Stimulated activated CD8-positive, alpha-beta memory T cell treated with anti-CD3 and anti-CD28 coated beads, Interleukin-15, amount 100 ng/mL, for 1 hour (primary cell): ENCODE data around the gene RNF11.

Experiments
- DNase-seq: peaks from one replicate; pipeline ENCODE4 v3.0.0-alpha.2; 2020; ENCODE audit warnings: low read depth

RNF11 gene

DNA sequence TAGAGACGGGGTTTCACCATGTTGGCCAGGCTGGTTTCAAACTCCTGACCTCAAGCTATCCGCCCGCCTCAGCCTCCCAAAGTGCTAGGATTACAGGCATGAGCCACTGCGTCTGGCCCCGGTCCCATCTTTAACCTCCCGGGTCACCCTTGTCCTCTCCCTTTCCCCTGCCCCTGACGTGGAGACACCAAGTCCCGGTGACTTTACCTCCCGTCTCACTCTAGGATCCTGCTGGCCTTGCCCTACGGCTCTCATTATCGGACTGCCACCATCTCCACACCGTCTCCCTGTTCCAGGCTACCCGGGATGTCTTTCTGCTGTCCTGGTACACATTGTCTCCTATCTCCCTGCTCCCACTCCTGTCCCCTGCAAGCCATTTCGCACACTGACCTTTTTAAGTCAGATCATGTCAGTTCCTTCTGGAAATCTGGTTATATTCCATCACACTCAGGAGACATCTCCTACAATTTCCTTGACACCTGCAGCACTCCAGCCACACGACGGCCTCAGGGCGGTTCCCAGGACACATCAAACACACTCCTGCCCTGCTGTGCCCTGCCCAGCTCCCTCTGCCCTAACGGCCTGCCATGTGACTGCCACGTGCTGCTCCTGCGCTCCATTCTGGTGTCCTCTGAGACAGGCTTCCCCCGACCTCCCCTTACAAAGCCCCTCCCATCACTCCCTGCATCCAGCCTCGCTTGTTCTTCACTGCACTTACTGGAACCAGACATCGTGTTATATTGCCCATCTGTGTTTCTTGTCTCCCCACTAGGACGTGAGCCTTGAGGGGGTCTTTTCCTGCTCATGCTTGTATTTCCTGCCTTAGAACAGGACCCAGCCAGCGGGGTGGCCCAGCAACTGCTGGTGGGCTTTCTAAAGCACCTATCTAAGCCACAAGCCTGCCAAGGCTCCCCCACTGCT is 61.6 kb downstream of the RNF11 start:
- no peak for DNase-seq

DNA sequence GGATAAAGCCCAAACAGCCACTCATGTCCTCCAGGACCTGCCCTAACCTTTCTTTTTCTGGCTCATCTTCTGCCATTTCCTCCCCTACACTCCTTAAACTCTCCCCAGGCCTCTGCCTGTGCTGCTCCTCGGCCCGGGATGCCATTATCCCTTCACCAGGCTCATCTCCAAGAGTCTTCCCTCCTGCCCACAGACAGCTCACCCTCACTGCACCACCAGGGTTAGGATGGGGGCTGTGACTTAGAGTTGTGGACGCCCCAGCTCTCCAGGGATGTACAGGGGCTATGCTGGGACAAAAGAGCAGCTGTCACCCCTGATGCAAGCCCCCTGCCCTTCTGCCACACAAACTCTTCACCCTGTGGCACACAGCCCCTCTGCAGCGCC is 62.2 kb downstream of the RNF11 start:
- DNase-seq = no peak

DNA sequence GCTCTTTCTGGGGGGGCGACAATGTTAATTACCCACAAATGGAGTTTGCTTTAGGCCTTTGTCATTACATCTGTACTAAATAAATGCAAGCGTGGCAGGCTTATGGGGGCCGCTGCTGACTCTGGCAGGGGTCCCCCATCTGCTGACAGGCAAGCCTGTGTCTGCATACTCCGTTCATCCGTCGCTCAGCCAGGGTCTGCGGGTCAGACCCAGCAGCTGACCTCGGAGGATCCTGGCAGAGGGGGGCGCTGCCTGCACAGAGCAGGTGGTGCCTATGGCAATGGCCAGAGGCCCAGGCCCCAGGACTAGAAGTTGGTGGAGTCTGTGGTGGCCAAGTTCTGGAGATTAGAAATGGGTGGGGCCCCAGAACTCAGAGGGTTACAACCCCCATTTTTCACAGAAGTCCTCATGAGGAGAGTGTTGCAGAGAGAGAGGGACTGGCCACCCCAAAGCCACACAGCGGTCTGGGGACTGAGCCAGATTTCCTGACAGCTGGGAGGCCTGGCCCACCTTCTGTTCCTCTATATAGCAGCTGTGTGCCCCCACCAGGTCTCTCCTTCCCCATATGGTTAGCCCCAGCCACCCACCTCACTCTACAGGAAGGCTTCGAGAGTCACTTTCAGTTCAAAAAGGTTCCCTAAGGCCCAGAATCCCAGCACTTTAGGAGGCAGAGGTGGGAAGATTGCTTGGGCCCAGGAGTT is 63.3 kb downstream of the RNF11 start:
- DNase-seq = no peak

DNA sequence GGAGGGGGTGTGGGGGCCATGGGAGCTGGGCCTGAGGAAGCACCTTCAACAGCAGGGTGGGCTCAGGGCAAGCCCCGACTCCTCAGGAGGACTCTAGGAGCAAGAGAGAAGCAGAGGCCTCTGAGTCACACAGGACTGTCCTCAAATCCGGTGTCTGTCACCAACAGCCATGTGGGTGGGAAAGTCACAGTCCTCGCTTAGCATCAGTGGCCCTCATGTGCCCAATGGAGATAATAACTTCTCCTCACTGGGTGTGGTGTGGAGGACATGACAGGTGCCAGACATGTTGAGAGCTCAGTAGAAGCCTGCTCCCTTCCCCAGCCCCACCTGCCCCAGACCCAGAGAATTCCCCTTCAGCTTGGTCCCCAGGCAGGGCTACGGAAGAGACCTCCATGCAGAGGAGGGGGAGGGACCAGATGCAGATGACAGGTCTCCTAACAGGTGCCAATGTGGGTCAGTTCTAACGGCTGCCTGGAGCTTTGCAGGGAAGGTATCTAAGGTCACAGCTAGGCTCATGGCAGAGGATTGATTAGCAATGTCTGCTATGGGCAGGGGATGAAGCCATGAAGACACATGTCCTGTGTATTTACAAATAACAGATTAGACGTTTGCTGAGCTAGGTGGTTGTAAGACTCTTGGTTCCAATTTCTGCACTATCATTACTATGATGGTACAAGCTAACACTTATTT is 64.1 kb downstream of the RNF11 start:
- DNase-seq = no peak

DNA sequence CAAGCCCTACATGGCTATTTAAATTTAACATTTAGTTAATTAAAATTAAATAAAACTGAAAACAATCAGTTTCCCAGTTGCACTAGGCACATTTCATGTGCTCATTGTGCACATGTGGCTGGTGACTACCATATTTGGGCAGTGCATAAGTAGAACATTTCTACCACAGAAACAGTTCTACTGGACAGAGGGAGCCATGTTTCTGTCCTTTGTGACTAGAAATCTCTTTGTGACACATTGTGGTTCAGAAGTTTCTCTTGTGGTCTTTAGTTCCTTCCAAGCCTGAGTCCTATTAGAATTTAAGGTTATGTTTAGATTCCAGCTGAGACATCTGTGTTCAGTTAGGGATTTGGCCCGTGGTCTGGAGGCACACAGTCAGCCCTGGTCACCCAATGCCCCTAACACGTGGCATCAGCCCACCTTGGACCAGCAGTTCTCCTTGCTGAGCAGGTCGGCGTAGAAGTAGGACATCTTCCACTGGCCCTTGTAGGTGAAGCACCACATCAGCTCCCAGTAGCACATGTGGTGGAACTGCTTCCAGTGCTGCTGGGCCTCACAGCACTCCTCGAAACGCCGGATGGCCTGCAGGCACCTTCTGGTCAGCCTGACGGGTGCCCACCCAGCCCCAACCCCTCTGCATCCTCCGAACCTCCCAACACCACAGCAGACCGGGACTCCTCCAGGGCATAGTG is 65.2 kb downstream of the RNF11 start:
- no peak for DNase-seq

DNA sequence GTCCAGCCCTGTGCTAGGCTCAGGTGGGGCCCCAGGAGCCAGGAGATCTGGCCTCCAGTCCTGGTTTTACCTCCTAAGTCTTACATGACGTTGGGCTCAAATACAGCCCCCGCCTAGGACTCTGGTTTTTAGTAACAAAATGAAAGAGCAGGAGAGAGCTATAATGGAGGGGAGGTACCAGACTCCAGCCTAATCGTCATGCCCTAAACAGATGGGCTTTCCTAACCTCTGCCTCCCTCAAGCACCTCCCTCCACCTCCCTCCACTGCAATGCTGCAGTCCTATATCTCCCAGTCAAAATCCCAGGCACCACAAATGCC is 65.7 kb downstream of the RNF11 start:
- no peak for DNase-seq

DNA sequence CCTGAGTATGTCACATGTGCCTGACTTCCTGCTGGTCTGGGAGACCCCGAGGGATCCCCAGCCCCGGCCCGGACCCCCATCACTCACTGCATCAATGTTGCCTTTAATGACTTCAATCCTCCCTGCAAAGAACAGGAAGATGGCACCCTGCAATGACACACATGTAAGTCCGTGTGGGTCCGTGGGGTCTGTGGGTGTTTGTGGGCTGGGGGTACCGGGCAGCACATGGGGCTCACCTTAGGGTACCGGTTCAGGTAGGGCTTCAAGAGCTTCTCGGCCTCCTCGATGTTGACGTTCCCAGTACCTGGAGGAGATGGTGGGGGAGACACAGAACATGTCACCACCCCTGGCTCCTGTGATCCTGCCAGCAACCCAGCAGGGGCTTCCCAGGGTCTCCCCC is 66.2 kb downstream of the RNF11 start:
- DNase-seq = no peak

DNA sequence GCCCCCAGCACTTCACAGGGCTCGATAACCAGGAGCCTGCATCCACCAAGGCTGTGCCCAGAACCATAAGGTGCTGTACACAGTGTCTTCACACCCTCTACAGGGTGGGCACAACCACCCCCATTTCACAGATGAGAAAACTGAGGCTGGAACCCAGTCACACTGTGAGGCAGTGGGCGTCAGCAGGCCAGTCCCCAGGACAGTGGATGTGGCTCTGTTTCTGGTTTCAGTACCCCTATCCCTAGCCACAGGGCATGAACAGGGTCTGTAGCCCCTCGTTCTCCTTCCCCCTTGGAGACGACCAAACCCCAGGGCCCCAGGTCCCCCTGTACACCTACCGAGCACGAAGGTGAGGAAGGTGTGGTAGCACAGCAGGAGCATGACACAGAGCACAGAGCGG is 66.7 kb downstream of the RNF11 start:
- no peak for DNase-seq

DNA sequence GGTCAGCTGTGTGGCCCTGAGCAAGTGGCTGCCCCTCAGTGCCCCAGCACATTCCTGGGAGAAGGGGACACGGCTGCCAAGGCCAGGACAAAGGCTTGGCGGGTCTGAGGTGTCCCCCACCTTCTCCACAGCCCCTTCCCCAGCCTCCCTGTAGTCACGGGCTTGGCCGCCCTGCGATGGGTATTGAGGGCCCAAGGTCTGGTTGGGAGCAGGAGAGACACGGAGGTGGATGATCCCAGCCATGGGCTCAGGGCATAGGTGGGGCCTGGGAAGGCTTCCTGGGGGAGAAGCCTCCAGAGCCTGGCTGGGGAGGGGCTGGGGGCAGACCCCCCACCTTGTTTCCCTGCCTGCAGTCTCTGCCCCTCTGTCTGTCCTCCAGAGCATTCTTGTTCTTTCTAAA is 67.2 kb downstream of the RNF11 start:
- no peak for DNase-seq

DNA sequence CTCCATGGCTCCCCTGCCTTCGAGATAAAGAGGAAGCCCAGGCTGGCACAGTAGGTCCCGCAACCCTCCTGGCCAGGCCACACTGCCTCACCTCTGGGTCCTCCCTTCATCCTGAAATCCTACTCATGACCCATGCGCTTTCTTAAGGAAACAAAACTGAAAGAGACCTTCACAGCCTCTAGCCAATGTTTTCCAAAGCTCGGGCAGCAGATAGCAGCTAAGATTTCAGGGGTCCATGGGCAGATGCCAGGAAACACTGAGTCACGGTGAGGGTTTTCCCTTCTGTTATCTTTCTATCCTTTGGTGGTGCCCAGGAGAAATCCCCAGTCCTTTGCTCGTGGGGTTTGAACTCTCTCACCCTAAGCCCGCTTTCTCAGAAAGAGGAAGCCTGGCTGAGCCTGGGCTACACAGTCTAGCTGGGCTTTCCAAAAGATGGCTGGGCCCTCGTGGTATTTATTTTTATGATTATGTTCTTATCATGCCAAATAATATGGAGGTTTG is 67.7 kb downstream of the RNF11 start:
- DNase-seq = no peak

DNA sequence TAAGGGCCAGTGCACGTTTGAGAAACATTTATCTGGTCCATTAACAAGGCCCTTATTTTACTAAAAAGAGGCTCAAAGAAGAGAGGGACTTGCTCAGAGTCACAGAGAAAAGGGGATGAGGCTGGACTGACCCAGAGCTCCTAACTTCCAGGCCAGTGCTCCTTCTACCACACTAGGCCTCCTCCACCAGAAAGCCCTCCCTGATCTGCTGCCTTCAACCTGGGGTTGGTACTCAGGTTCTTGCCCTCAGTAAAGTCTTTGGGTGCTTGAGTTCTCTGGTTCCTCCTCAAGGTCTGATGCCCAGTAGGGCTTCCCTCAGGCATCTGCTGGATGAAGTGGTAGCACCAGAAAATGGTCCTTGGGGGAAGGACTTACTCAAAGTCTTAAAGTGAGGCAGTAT is 68.3 kb downstream of the RNF11 start:
- DNase-seq = no peak

DNA sequence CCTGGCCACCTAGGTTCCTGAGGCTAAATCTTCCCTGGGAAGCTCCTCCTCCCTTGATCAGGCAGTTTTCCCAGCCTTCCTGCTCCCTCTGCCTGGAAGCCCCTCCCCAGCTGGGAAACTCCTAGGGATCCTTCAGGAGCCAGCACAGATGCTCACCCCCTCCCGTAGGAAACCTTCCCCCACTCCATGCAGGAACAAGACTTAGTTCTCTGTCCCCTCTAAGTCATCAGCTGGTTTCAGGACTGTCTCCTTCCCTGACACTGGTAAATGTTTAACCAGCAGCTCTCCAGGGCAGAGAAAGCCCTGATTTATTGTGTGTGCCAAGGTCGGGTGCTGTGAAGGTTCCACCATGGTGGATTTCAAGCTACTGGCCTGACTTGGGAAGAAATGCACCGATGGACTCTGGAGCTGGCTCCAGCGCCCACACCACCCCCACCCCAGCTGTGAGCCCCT is 69.3 kb downstream of the RNF11 start:
- no peak for DNase-seq

DNA sequence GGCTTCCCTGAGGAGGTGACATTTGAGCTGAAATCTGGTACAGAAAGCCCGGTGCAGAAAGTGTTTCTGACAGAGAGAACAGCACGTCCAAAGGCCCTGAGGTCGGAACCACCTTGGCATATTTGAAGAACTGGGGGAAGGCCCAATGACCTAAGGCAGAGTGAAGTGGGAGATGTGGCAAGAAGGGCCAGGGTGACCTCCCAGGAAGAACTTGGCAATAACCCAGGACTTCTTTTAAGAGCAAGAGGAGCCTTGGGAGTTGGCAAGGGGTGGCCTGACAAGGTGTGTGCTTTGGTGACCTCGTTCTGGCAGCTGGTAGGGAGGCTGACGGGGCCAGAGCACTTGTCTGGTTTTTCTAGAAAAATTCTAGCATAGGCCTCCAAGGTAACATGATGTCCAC is 70.9 kb downstream of the RNF11 start:
- DNase-seq = no peak

DNA sequence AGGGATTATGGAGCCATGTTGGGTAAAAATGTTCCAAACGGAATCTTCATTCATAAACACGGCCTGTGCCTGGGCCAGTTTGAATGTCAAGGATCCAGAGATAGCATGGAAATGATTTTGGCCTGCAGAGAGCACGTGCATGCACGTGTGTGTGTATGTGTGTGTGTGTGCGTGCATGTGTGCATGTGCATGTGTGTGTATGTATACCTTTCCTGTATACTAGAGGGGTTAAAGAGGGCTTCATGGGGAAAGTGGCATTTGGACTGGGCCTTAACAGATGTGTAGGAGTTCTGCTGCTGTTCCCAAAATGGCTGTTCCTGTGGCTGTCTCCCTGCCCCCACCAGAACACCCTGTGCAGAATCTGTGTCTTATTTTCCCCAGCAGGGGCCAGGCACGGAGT is 72.6 kb downstream of the RNF11 start:
- DNase-seq = no peak

DNA sequence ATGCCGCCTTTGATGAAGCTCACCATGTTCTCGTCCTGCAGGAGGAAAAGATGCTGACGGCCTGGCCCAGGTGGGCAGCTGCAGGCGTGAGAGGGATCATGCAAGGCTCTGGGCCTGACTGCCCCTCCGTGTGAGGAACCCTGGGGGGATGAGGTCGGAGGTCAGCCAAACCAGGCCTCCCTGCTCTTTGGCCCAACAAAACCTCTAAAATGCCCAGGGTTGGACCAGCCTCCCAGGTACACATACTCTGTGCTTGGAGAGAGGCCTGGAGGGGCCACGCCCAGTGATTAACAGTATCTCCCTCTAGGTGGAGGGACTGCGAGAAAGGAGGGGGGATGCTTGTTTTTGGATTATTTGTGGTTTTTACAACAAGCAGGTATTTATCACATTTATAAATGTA is 73.2 kb downstream of the RNF11 start:
- DNase-seq = no peak

DNA sequence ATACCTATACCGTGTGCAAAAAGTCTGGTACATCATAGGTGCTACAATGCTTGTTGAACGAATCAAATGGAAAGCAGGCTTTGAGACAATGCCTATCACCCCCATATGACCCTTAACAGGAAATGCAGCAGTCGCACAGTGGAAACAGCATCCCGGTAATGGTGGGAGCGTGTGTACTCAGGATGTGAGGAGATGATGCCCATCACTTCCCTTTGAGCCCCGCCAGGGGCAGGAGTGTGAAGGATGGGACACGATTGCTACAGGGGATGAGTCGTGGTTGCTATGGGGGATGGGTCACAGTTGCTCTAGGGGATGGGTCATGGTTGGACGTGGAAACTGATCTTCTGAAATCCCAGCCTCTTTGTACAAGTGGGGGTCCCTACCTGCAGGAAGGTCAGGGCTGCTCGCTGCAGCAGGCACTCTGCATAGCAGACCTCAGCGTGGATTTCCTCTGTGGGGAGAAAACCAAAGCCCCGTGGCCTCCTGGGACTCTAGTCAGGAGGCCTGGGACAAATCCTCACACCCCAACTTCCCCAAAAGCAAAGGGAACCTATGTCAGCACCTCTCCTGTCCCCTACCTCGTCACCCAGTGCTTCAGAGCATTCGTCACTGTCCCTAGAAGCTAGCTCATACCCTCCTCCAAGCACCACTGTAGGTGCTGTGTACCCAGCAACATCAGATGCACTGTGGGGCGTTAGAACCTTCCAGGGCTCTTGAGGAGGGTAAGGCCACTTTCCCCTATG is 75.0 kb downstream of the RNF11 start:
- DNase-seq = no peak

DNA sequence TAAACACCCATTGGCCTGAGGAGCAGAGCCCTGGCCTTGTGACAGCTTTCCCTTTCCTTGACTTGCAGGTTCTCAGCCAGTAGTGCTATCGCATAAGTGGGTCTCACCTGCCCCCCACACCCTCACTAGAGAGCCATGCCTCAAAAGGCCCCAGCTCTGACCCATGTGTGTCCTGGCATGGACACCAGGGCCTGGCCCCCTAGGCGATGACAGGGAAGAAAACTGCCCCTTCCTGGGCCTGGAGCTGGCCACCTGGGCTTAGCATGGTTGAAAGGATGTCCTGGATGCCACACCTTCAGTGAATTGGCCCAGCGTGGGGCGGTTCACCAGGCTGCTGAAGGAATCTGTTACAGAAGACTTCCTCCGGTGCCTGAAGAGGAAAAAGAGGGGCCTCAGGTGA is 75.8 kb downstream of the RNF11 start:
- DNase-seq = no peak

DNA sequence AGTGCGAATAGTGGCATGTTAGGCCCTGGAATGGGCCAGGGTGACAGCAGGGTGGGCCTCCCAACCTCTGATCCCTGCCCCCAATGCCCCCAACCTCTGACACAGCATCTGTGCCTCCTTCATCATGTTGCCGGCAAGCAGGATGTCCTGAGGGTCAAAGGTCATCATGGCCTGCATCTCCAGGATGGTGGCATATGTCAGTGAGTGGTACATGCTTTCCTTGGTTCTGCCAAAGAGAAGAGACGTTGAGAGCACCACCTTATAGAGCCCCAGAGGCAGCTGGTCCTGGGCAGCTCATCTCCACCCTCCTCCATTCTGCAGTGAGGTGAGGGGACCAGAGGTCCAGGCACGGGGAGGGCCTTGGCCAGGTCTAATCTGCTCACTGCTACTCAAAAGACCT is 76.6 kb downstream of the RNF11 start:
- DNase-seq = no peak

DNA sequence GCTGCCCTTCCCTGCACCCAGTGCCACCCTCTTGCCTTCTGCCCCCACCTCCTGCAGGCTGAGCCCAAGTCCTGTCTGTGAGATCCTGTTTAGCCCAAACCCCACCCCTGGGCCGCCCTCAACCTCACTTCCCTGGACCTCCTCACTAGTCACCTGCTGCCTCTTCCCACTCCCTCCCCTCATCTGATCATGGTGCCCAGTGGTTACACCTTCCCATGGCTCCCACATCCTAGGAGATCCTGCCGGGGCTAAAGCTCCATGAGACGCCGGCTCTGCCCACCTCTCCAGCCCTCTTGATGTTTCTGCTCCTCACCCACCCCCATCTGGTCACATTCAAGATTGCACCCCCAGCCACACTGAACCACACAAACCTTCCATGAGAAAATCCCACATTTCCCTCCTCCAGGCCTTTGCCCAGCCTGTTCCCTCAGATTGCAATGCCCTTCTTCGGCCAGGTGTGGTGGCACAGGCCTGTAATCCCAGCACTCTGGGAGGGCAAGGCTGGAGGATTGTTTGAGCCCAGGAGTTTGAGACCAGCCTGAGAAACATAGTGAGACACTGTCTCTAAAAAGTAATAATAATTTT is 77.3 kb downstream of the RNF11 start:
- no peak for DNase-seq

DNA sequence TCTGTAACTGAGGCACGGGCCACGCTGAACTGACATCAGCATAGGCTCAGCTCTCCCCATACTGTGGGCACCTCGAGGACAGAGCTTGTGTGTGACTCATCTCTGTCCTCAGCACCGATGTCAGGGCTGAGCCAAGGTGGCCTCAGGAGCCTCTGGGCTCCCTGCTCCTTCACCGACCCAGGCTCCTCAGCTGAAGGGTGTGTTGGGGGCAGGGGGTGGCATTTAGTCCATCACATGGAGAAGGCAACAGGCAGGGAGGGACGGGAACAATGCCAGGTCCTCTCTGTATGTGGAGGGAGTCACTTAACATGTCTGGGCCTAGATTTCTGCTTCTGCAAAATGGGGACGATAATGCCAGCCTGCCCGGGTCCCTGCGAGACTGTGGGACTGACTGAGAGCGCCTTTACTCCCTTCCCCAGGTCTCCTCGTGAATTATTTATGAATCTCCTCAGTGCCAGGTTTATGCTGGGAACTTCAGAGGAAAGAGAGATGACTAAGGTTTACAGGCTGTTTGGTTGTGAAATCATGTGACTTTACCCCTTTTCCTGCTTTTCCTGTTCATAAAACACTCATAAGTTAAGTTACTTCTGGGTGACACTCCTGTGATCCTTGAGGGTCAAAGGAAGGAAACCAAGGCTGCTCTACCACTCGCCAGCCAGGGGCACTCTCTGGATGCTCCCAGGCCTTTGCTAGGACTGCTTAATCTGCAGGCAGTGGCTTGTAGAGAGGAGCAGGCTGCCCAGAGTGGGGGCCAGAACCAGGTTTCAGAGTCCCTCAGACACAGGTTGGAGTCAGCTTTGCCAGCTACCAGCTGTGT is 78.1 kb downstream of the RNF11 start:
- DNase-seq = no peak
